Ovary (tissue), 9 donors: ENCODE results near the gene PPP1R18. TPM values are rescaled to one million over a fixed set of nuclear protein-coding genes. Genes with fewer than 3 reads are reported as not detected.

Experiments
- DNase-seq, 5 donors: peaks; one replicate each; pipeline ENCODE4 v3.0.0-alpha.2; 2019 to 2020
- H3K27ac ChIP-seq, 2 donors: fragments of 200-600 bp; one replicate each; pipeline versions ENCODE4 v1.5.1 to v1.8.0; 2019 to 2022
- H3K27me3 ChIP-seq: fragments of 200-600 bp; one replicate; pipeline ENCODE4 v1.8.0; 2022
- H3K36me3 ChIP-seq: fragments of 200-600 bp; sonication (generic); one replicate; pipeline ENCODE4 v1.5.1; 2019
- H3K4me1 ChIP-seq: one replicate; pipeline ENCODE4 v1.8.1; 2013; ENCODE audit warnings: mild to moderate bottlenecking, moderate library complexity; ENCODE audit not compliant: insufficient read depth
- H3K4me3 ChIP-seq: fragments of 200-600 bp; sonication (generic); one replicate; pipeline ENCODE4 v1.5.1; 2017
- H3K9me3 ChIP-seq, 2 donors: fragments of 200-600 bp in 1 of 2; sonication (generic) in 1 of 2; one replicate each; pipeline versions ENCODE4 v1.5.1 to v1.8.1; 2013 to 2019; ENCODE audit warnings: mild to moderate bottlenecking in 1 of 2, moderate library complexity in 1 of 2
- EP300 ChIP-seq: sonication (generic); formaldehyde crosslinking; IDR thresholded peaks from one replicate; pipeline ENCODE4 v1.6.1; 2017; ENCODE audit warnings: antibody characterized with exemption
- POLR2A ChIP-seq: fragments of 450-650 bp; IDR thresholded peaks from one replicate; pipeline ENCODE4 v1.6.1; 2017; ENCODE audit warnings: antibody characterized with exemption, mild to moderate bottlenecking, moderate library complexity
- WGBS, 3 donors: extraction: QIAGEN DNeasy Blood & Tissue Kit in 1 of 3; methylation state at CpG; one replicate each; pipeline versions ENCODE4 v1.1.5 to v1.1.7; 2013 to 2017; 5-methylcytosine and 5-hydroxymethylcytosine counted together
- intact Hi-C, 4 donors: fragments of 100-400 bp; cut with DNase I; formaldehyde crosslinking; loops; one replicate each; pipeline versions ENCODE4 v1.11.0 to v1.15.1; 2022 to 2023
- polyA plus RNA-seq, 2 donors: library from polyadenylated mRNA; stranded (reverse); fragments of 200-250 nt in 1 of 2; fragments of 350-450 nt in 1 of 2; fragmentation: Illumina TruSeq in 1 of 2; extraction: RNeasy Lipid Tissue Mini Kit (QIAGEN cat#74804) in 1 of 2; gene quantifications; one replicate each; pipeline ENCODE4 v1.2.3, GENCODE V29; 2013 to 2014
- total RNA-seq, 7 donors: library from RNA; depleted of rRNA in 2 of 7; stranded (reverse); fragments of >200 nt in 2 of 7; fragmentation: NEBNext Ultra II Directional in 3 of 7; extraction: Animal tissue kit (Norgen Biotek cat#: 25700) in 3 of 7; gene quantifications; one replicate each; pipeline versions ENCODE4 v1.1.0 to v1.2.4, GENCODE V29; 2016 to 2023
- TF ChIP-seq, protein P1 (sequence below), 3 donors: fragments of 450-650 bp in 2 of 3; fragments of 200-600 bp in 1 of 3; IDR thresholded peaks; one replicate each; pipeline versions ENCODE4 v1.5.1 to v1.8.0; 2016 to 2022; ENCODE audit warnings: antibody characterized with exemption in 3 of 3, mild to moderate bottlenecking in 1 of 3
- donor health status: DM: no; HTN: no; CAD: no; lungs with moderate emphysema.
- donor health status: DM: no; HTN: no; CAD: no.
- donor health status: Bipolar disorder and iron deficiency.
- donor health status: DM: yes; HTN: yes; CAD: no.
- donor health status: DM: no; HTN: no; CAD: no.
- donor health status: DM: yes; HTN: yes; CAD: no.

PPP1R18 gene
- total and polyA plus RNA-seq, 9 donors: 14.7 to 95.9 (median 56.0) TPM

DNA sequence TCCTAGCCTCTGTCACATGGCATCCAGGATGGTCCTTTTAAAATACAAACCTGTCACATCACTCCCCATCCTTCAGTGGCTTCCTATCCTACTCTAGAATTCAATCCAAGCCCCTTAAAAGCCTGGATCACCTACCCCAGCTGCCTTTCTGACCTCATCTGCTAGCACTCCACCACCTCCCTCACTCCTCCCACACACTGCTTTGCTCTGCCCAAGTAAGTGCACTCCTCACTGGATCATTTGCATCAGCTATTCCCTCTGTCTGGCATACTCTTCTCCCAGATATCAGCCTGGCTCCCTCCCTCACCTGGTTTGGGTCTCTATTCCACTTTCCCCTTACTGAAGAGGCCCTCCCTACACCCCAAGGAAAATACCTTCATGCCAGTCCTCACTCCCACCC is 29.0 kb downstream of the PPP1R18 start:
- no peak overlapping the region for H3K4me3 ChIP-seq
- DNase-seq: no peak
- no peaks in the 10 kb centered on the region for H3K4me1 ChIP-seq
- no peaks in the 10 kb centered on the region for H3K36me3 ChIP-seq
- TF ChIP-seq, protein P1, sequence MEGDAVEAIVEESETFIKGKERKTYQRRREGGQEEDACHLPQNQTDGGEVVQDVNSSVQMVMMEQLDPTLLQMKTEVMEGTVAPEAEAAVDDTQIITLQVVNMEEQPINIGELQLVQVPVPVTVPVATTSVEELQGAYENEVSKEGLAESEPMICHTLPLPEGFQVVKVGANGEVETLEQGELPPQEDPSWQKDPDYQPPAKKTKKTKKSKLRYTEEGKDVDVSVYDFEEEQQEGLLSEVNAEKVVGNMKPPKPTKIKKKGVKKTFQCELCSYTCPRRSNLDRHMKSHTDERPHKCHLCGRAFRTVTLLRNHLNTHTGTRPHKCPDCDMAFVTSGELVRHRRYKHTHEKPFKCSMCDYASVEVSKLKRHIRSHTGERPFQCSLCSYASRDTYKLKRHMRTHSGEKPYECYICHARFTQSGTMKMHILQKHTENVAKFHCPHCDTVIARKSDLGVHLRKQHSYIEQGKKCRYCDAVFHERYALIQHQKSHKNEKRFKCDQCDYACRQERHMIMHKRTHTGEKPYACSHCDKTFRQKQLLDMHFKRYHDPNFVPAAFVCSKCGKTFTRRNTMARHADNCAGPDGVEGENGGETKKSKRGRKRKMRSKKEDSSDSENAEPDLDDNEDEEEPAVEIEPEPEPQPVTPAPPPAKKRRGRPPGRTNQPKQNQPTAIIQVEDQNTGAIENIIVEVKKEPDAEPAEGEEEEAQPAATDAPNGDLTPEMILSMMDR (IDR thresholded peaks at IDR 0.05): no peak
- TF ChIP-seq EP300 (no peak), POLR2A (no peak)
- no peak overlapping the region for H3K27ac ChIP-seq
- H3K27me3 ChIP-seq: no peaks in the 10 kb centered on the region
- no peaks in the 10 kb centered on the region for H3K9me3 ChIP-seq
- intact Hi-C loops: loop anchor here in 1 of 4 donors (10.0 kb wide), 1 partner anchor 163 kb away; no protein-coding TSS in a partner anchor

DNA sequence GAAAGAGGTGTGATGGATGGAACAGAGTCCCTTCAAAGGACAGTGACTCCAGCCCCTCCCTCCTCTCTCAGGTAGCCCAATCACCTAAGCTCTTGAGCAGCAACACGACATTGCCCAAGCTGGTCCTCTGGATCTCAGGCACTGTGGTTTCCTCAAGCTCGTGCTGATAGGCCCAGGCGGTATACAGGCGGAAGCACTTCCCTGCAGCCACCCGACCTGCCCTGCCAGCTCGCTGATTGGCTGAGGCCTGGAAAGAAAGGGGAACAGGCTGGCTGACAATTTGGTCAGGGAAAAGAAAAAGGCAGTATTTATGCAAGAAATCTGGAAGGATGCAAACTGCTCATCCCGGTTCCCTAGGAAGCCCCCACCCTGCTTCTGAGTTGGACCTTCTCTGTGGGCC is 29.9 kb downstream of the PPP1R18 start:
- H3K27me3 ChIP-seq: no peaks in the 10 kb centered on the region
- intact Hi-C loops: loop anchor here in 1 of 4 donors (10.0 kb wide), 1 partner anchor 162 kb away; no protein-coding TSS in a partner anchor
- TF ChIP-seq POLR2A: no peak
- no peak for DNase-seq
- no peaks in the 10 kb centered on the region for H3K36me3 ChIP-seq
- no peaks in the 10 kb centered on the region for H3K9me3 ChIP-seq
- no peak overlapping the region for H3K27ac ChIP-seq
- no peak overlapping the region for H3K4me3 ChIP-seq
- WGBS, 3 donors: 60 to 70% (median 69%) methylated on average over 7 of the region's 7 CpGs
- no peaks in the 10 kb centered on the region for H3K4me1 ChIP-seq

DNA sequence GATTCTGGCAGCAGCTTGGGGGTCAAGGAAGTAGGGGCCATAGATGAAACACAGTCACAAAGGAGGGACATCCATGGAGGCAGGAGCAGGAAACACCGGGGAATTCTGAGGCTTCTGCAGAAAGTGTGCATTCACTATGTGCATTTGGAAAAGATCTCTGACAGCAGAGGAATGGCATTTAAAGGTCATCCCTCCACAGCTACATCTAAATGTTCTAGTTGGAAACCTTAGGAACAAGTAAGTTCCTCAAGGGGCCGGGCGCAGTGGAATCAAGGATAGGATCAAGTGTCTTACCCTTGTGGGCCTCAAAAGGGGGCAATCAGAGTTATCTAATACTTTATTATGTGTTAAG is 30.7 kb downstream of the PPP1R18 start:
- no peak overlapping the region for H3K27ac ChIP-seq
- intact Hi-C loops: loop anchor here in 1 of 4 donors (10.0 kb wide), 1 partner anchor 161 kb away; no protein-coding TSS in a partner anchor
- H3K36me3 ChIP-seq: no peaks in the 10 kb centered on the region
- no peaks in the 10 kb centered on the region for H3K4me1 ChIP-seq
- no peak overlapping the region for H3K4me3 ChIP-seq
- 84 to 93% (median 87%) methylated on average over 3 of the region's 3 CpGs for WGBS, 3 donors
- TF ChIP-seq POLR2A: no peak
- no peak for TF ChIP-seq EP300
- TF ChIP-seq, protein P1 (IDR thresholded peaks at IDR 0.05): no peak
- no peaks in the 10 kb centered on the region for H3K9me3 ChIP-seq
- H3K27me3 ChIP-seq: no peaks in the 10 kb centered on the region
- DNase-seq: no peak

DNA sequence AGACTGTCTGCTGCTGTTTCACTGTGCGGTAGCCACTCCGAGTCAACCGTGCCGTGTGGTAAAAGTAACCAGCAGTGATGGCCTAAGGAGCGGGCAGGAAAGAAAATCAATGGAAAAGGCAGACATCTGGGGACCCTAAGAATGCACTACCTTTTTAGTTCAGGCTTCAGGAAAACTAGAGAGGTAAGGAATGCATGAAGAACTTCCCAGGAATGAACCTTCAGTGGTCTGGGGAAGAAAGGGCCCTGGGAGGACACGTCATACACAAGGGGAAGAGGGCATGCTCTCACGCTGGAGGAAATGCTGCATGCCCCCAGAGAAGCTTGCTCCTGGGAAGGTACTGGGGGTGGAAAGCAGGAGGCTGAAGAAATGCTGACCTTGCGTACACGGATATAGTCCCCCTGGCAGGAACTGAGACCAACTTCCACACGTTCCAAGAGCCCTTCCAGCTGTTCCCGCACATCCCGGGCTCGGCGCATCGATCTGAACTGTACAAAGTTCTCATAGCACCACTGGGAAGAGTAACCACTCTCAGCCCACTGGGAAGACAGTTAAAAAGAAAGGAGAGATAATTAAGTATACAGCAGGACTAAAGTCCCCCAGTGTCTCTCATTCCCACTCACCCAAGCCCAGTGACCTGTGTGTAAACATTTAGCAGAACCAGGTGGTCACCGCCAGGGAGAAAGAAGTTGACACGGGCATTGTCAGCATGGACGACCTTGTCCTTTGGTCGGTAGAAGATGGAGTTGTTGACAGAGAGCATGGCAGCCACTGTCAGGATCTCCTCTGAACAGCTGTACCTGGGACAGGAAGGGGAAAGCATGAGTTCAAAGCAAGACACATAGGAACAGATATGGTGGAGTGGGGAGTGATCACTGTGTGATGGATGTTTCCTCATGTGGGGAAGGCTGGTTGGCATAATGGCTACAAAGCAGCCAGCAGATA is 31.4 kb downstream of the PPP1R18 start:
- no peak for DNase-seq
- TF ChIP-seq EP300 (no peak), POLR2A (no peak)
- TF ChIP-seq, protein P1 (IDR thresholded peaks at IDR 0.05): no peak
- 82 to 84% (median 82%) methylated on average over 19 of the region's 19 CpGs for WGBS, 3 donors
- intact Hi-C loops: loop anchor here in 1 of 4 donors (10.0 kb wide), 1 partner anchor 160 kb away; no protein-coding TSS in a partner anchor
- no peak overlapping the region for H3K27ac ChIP-seq
- H3K36me3 ChIP-seq: no peaks in the 10 kb centered on the region
- no peaks in the 10 kb centered on the region for H3K27me3 ChIP-seq
- no peaks in the 10 kb centered on the region for H3K9me3 ChIP-seq
- no peaks in the 10 kb centered on the region for H3K4me1 ChIP-seq
- H3K4me3 ChIP-seq: no peak overlapping the region

DNA sequence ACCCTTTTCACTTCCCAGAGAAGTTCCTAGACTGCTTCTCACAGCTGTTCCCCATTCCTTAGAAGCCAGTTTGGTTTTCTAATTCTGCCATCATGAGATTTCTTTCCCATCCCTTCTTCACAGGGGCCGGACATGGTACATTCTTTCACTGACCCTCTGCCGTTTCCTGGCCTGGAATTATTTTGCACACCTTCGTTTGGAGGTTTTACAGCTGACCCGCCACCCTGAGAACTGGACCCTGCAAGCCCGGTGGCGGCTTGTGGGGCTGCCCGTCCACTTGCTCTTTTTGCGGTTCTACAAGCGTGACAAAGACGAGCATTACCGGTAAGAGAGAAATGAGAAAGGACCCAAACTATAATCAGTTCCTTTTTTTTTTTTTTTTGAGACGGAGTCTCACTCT is 35.3 kb downstream of the PPP1R18 start:
- no peak for DNase-seq
- TF ChIP-seq POLR2A: no peak
- TF ChIP-seq, protein P1 (IDR thresholded peaks at IDR 0.05): no peak
- intact Hi-C loops: loop anchor here in 1 of 4 donors (10.0 kb wide), 1 partner anchor 156 kb away; no protein-coding TSS in a partner anchor
- 85 to 88% (median 86%) methylated on average over 12 of the region's 12 CpGs for WGBS, 3 donors
- no peak overlapping the region for H3K27ac ChIP-seq
- no peaks in the 10 kb centered on the region for H3K4me1 ChIP-seq
- no peak overlapping the region for H3K4me3 ChIP-seq
- no peaks in the 10 kb centered on the region for H3K36me3 ChIP-seq
- H3K9me3 ChIP-seq: no peaks in the 10 kb centered on the region
- H3K27me3 ChIP-seq: no peaks in the 10 kb centered on the region
